GM12878 (cell line): ENCODE measurements around the gene RBM43. TPM values are rescaled to one million over a fixed set of nuclear protein-coding genes. Genes with fewer than 3 reads are reported as not detected.

Source experiments
- ATAC-seq: fragments of 200-7000 bp; cut with Tn5 transposase; 3 replicates; pipeline ENCODE4 v1.9.1; 2020; ENCODE audit warnings: mild to moderate bottlenecking, moderate library complexity
- BruUV-seq: library from RNA; stranded (reverse); fragments of 400-500 nt; replicated peaks from 2 replicates; lab custom pipeline; 2021; lab: Mats Ljungman, UMichigan
- CTCF ChIA-PET: fragments of 300-600 bp; sonication (Branson Sonifier 250); formaldehyde crosslinking; extraction: SDS; loops from one replicate; lab custom pipeline; 2021; ENCODE audit warnings: inconsistent platforms; lab: Yijun Ruan, JAX
- POLR2A ChIA-PET: fragments of 350-600 bp; formaldehyde crosslinking; extraction: SDS; loops from one replicate; lab custom pipeline; 2021; ENCODE audit warnings: inconsistent platforms; lab: Charles Lee
- RAD21 ChIA-PET: fragments of 300-600 bp; sonication (Branson Sonifier 250); formaldehyde crosslinking; loops from one replicate; lab custom pipeline; 2023; ENCODE audit warnings: antibody characterized with exemption; ENCODE audit not compliant: unreplicated experiment; lab: Charles Lee
- SMC1A ChIA-PET: fragments of 300-600 bp; sonication (Branson Sonifier 250); formaldehyde crosslinking; loops from one replicate; lab custom pipeline; 2023; ENCODE audit not compliant: unreplicated experiment, uncharacterized antibody; lab: Charles Lee
- DNase-seq: peaks from one replicate; pipeline ENCODE4 v3.0.0-alpha.2; 2011; ENCODE audit warnings: low read depth, low spot score
- FAIRE-seq: peaks from 3 replicates; lab custom pipeline; 2011; peaks lifted over from hg19 to GRCh38; lab: Jason Lieb, UNC
- H2AFZ ChIP-seq: 2 replicates; pipeline ENCODE4 v1.6.0; 2011; ENCODE audit warnings: low read depth, low read length, control low read depth; ENCODE audit not compliant: control insufficient read depth
- H3K27ac ChIP-seq: 2 replicates; pipeline ENCODE4 v1.5.1; 2011; ENCODE audit warnings: control low read depth; ENCODE audit not compliant: control insufficient read depth, insufficient read depth
- H3K27me3 ChIP-seq, 2 experiments: replicated peaks in 1 of 2; 2 replicates each; pipeline versions ENCODE4 v1.6.0 to v1.6.1; 2011; ENCODE audit warnings: low read length in 1 of 2; ENCODE audit not compliant: control insufficient read depth in 2 of 2, insufficient read depth in 2 of 2
- H3K36me3 ChIP-seq, 2 experiments: 2 replicates each; pipeline ENCODE4 v1.5.1; 2011; ENCODE audit warnings: low read length in 1 of 2; ENCODE audit not compliant: control insufficient read depth in 2 of 2, insufficient read depth in 2 of 2
- H3K4me1 ChIP-seq: 2 replicates; pipeline ENCODE4 v1.6.1; 2011; ENCODE audit warnings: mild to moderate bottlenecking, low read length, moderate library complexity, mixed read lengths; ENCODE audit not compliant: control insufficient read depth, insufficient read depth
- H3K4me2 ChIP-seq: 2 replicates; pipeline ENCODE4 v1.6.0; 2011; ENCODE audit warnings: control low read depth; ENCODE audit not compliant: control insufficient read depth, insufficient read depth
- H3K4me3 ChIP-seq: fragments of 200-600 bp; sonication (generic); 2 replicates; pipeline ENCODE4 v1.5.1; 2016
- H3K79me2 ChIP-seq: 2 replicates; pipeline ENCODE4 v1.6.0; 2011; ENCODE audit warnings: low read length; ENCODE audit not compliant: control insufficient read depth, insufficient read depth
- H3K9ac ChIP-seq: 2 replicates; pipeline ENCODE4 v1.8.0; 2011; ENCODE audit warnings: low read length, control low read depth, mixed read lengths; ENCODE audit not compliant: control insufficient read depth, insufficient read depth
- H3K9me3 ChIP-seq: replicated peaks from 3 replicates; pipeline ENCODE4 v1.5.1; 2011; ENCODE audit warnings: mild to moderate bottlenecking, low read length; ENCODE audit not compliant: control insufficient read depth, insufficient read depth
- H4K20me1 ChIP-seq: 2 replicates; pipeline ENCODE4 v1.6.0; 2011; ENCODE audit not compliant: control insufficient read depth, insufficient read depth
- EP300 ChIP-seq, 2 experiments: fragments of 150-350 bp in 1 of 2; IDR thresholded peaks; 2 replicates each; pipeline ENCODE4 v1.6.1; 2011 to 2012; ENCODE audit warnings: low read depth in 2 of 2, low read length in 2 of 2, borderline replicate concordance in 1 of 2, improper control_type of control experiment in 1 of 2, inconsistent platforms in 1 of 2; ENCODE audit not compliant: control insufficient read depth in 1 of 2
- MAX ChIP-seq: IDR thresholded peaks from 2 replicates; pipeline ENCODE4 v1.6.1; 2012; ENCODE audit warnings: low read depth, low read length, improper control_type of control experiment
- MEF2A ChIP-seq: IDR thresholded peaks from 2 replicates; pipeline ENCODE4 v1.6.1; 2011; ENCODE audit warnings: low read depth, mild to moderate bottlenecking, low read length, moderate library complexity; ENCODE audit not compliant: insufficient read depth
- TBL1XR1 ChIP-seq: IDR thresholded peaks from 2 replicates; pipeline ENCODE4 v1.6.1; 2012; ENCODE audit warnings: low read depth, low read length, improper control_type of control experiment
- WRNIP1 ChIP-seq: IDR thresholded peaks from 2 replicates; pipeline ENCODE4 v1.6.1; 2011; ENCODE audit warnings: low read depth, low read length, improper control_type of control experiment, borderline replicate concordance
- WGBS: methylation state at CpG from one replicate; pipeline ENCODE4 v1.1.6; 2016; ENCODE audit warnings: low lambda C conversion rate; ENCODE audit not compliant: insufficient replicate concordance, insufficient coverage; ENCODE audit errors: missing lambda C conversion rate; 5-methylcytosine and 5-hydroxymethylcytosine counted together
- in situ Hi-C: fragments of 300-500 bp; cut with MboI; formaldehyde crosslinking; loops from 9 replicates; pipeline ENCODE4 v1.14.3; 2018; ENCODE audit warnings: mixed read lengths
- intact Hi-C: fragments of 100-400 bp; cut with micrococcal nuclease; formaldehyde crosslinking; loops from one replicate; pipeline ENCODE4 v1.14.2; 2022; ENCODE audit not compliant: unreplicated experiment
- polyA plus RNA-seq, 11 experiments: library from polyadenylated mRNA; depleted of rRNA in 4 of 11; unstranded in 6 of 11; stranded (reverse) in 5 of 11; fragments of >200 nt; fragmentation: Nextera tagmentation in 4 of 11; fragmentation: Illumina TruSeq in 1 of 11; extraction: Ambion mirVana in 4 of 11; extraction: Trizol in 1 of 11; gene quantifications; 1 replicate in 1 of 11; 2 replicates in 10 of 11; pipeline versions ENCODE4 v1.2.1 to v1.2.3, GENCODE V29; 2011 to 2016; ENCODE audit warnings: inconsistent platforms in 2 of 11, missing spikeins in 2 of 11, low read depth in 1 of 11
- total RNA-seq, 4 experiments: library from RNA; depleted of rRNA in 3 of 4; stranded (reverse); fragments of >200 nt in 3 of 4; fragmentation: Illumina TruSeq in 1 of 4; extraction: Trizol in 1 of 4; gene quantifications; 2 replicates each; pipeline versions ENCODE4 v1.2.1 to v1.2.3, GENCODE V29; 2013 to 2021
- TF ChIP-seq, protein P1 (sequence below), 3 experiments: IDR thresholded peaks in 2 of 3; conservative IDR thresholded peaks in 1 of 3; 2 replicates each; pipeline ENCODE4 v1.5.1; 2011; ENCODE audit warnings: low read depth in 3 of 3, low read length in 3 of 3, mild to moderate bottlenecking in 3 of 3, control low read depth in 2 of 3, moderate library complexity in 2 of 3, inconsistent platforms in 1 of 3, mixed read lengths in 1 of 3; ENCODE audit not compliant: control insufficient read depth in 2 of 3, insufficient read depth in 1 of 3; ENCODE audit errors: extremely low read depth in 1 of 3
- TF ChIP-seq, protein P2 (sequence below): fragments of 450-650 bp; IDR thresholded peaks from 2 replicates; pipeline ENCODE4 v1.6.1; 2018; ENCODE audit warnings: borderline replicate concordance, mild to moderate bottlenecking; ENCODE audit not compliant: partially characterized antibody

Gene RBM43
- total and polyA plus RNA-seq, 10 of the 15 experiments (the other 5 are each of a cell fraction or from before 2014, with no cell fraction given) = 0.86 to 5.3 (median 2.6) TPM

- ChIA-PET RAD21 (no interaction called here), CTCF (no interaction called here), POLR2A (no interaction called here), SMC1A (interaction anchor here (0.6 kb wide), 1 partner anchor 113 kb away, joined by 3 read pairs; no protein-coding TSS in a partner anchor)
- no peaks in the 10 kb centered on the region for H3K36me3 ChIP-seq
- FAIRE-seq (no peak), DNase-seq (no peak), ATAC-seq (no peak)
- H3K79me2 ChIP-seq = no peaks in the 10 kb centered on the region
- BruUV-seq = no TSS peak
- H3K27me3 ChIP-seq = no peaks in the 10 kb centered on the region
- H3K4me2 ChIP-seq = no peak overlapping the region
- no peak overlapping the region for H3K9ac ChIP-seq
- 43% methylated on average over 3 of the region's 3 CpGs for WGBS
- no peaks in the 10 kb centered on the region for H3K9me3 ChIP-seq
- TF ChIP-seq WRNIP1 = no peak
- in situ Hi-C loops = no loop called here
- no peaks in the 10 kb centered on the region for H3K4me1 ChIP-seq
- H2AFZ ChIP-seq = no peak overlapping the region
- H4K20me1 ChIP-seq = no peaks in the 10 kb centered on the region
- no peak overlapping the region for H3K4me3 ChIP-seq
- intact Hi-C loops = no loop called here
- no peak overlapping the region for H3K27ac ChIP-seq
Observed at GRCh38 chr2:151217343-151217742, 44.3 kb downstream of the RBM43 start.

- H4K20me1 ChIP-seq = no peaks in the 10 kb centered on the region
- no TSS peak for BruUV-seq
- H3K79me2 ChIP-seq = no peaks in the 10 kb centered on the region
- H3K36me3 ChIP-seq = no peaks in the 10 kb centered on the region
- no peaks in the 10 kb centered on the region for H3K27me3 ChIP-seq
- ChIA-PET CTCF (no interaction called here), POLR2A (no interaction called here), SMC1A (interaction anchor here (0.6 kb wide), 2 partner anchors 98 to 848 kb away, joined by 3 to 4 read pairs; no protein-coding TSS in a partner anchor), RAD21 (no interaction called here)
- no peak for TF ChIP-seq TBL1XR1
- TF ChIP-seq EP300 (IDR thresholded peaks at IDR 0.05; ENCODE audit: borderline replicate concordance in 1 of 2, control insufficient read depth in 1 of 2, low read depth in 2 of 2, low read length in 2 of 2) = no peak
- TF ChIP-seq, protein P1, sequence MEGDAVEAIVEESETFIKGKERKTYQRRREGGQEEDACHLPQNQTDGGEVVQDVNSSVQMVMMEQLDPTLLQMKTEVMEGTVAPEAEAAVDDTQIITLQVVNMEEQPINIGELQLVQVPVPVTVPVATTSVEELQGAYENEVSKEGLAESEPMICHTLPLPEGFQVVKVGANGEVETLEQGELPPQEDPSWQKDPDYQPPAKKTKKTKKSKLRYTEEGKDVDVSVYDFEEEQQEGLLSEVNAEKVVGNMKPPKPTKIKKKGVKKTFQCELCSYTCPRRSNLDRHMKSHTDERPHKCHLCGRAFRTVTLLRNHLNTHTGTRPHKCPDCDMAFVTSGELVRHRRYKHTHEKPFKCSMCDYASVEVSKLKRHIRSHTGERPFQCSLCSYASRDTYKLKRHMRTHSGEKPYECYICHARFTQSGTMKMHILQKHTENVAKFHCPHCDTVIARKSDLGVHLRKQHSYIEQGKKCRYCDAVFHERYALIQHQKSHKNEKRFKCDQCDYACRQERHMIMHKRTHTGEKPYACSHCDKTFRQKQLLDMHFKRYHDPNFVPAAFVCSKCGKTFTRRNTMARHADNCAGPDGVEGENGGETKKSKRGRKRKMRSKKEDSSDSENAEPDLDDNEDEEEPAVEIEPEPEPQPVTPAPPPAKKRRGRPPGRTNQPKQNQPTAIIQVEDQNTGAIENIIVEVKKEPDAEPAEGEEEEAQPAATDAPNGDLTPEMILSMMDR (IDR thresholded peaks at IDR 0.05 in 2 of 3, conservative IDR thresholded peaks at IDR 0.05 in 1 of 3; ENCODE audit: control insufficient read depth in 2 of 3, extremely low read depth in 1 of 3, insufficient read depth in 1 of 3, low read depth in 3 of 3, low read length in 3 of 3) = no peak
- no peak for TF ChIP-seq MAX
- TF ChIP-seq, protein P2, sequence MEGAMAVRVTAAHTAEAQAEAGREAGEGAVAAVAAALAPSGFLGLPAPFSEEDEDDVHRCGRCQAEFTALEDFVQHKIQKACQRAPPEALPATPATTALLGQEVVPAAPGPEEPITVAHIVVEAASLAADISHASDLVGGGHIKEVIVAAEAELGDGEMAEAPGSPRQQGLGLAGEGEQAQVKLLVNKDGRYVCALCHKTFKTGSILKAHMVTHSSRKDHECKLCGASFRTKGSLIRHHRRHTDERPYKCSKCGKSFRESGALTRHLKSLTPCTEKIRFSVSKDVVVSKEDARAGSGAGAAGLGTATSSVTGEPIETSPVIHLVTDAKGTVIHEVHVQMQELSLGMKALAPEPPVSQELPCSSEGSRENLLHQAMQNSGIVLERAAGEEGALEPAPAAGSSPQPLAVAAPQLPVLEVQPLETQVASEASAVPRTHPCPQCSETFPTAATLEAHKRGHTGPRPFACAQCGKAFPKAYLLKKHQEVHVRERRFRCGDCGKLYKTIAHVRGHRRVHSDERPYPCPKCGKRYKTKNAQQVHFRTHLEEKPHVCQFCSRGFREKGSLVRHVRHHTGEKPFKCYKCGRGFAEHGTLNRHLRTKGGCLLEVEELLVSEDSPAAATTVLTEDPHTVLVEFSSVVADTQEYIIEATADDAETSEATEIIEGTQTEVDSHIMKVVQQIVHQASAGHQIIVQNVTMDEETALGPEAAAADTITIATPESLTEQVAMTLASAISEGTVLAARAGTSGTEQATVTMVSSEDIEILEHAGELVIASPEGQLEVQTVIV = no peak
- no peak for TF ChIP-seq MEF2A
- no peak for FAIRE-seq
- no peaks in the 10 kb centered on the region for H3K9me3 ChIP-seq
- in situ Hi-C loops (no loop called here), intact Hi-C loops (no loop called here)
- no peak for ATAC-seq
- WGBS = 46% methylated on average over 3 of the region's 3 CpGs
- H3K4me2 ChIP-seq = no peak overlapping the region
- H2AFZ ChIP-seq = no peak overlapping the region
- H3K27ac ChIP-seq = no peak overlapping the region
- no peaks in the 10 kb centered on the region for H3K4me1 ChIP-seq
- H3K4me3 ChIP-seq = no peak overlapping the region
- DNase-seq = no peak
- no peak overlapping the region for H3K9ac ChIP-seq
Observed at GRCh38 chr2:151207100-151207499, 54.6 kb downstream of the RBM43 start.
